DMS53 treated with DMSO at 0.1 percent for 48 hours (cell line): ENCODE data around the gene DUOX1.
"Not testable (repeated sequence)": the region's sequence is repeated elsewhere in the genome, so short reads cannot be mapped to it uniquely, and the experiment has no call there.

Experiments used
- DNase-seq: peaks from one replicate; lab custom pipeline; 2025; ENCODE audit not compliant: unreplicated experiment; lab: John Stamatoyannopoulos, UW

Gene DUOX1

GRCh38 chr15:45129651-45130129 is at the start of gene DUOX1, which contains the start of gene DUOXA1:
Gene DUOX1 (plus strand): TSS chr15:45129994. CDS start chr15:45131967, 1,973 bp downstream.
Gene DUOXA1 (minus strand): TSS chr15:45129879. CDS start chr15:45123014, 6,865 bp downstream.
- no peak for DNase-seq

GRCh38 chr15:45080593-45080992 is 49.2 kb upstream of the DUOX1 start:
- DNase-seq, result not testable (repeated sequence)

GRCh38 chr15:45082412-45082811 is 47.4 kb upstream of the DUOX1 start:
- DNase-seq, result not testable (repeated sequence)

GRCh38 chr15:45083223-45083622 is 46.6 kb upstream of the DUOX1 start:
- DNase-seq, result no peak

GRCh38 chr15:45084163-45084562 is 45.6 kb upstream of the DUOX1 start:
- no peak for DNase-seq

- no peak for DNase-seq
Measured at GRCh38 chr15:45087513-45087912, 42.3 kb upstream of the DUOX1 start.

- DNase-seq, result no peak
Measured at GRCh38 chr15:45088801-45089711, 40.7 kb upstream of the DUOX1 start.

GRCh38 chr15:45089712-45090373 is 40.0 kb upstream of the DUOX1 start:
- DNase-seq, result no peak

- DNase-seq, result no peak
Measured at GRCh38 chr15:45091161-45091560, 38.6 kb upstream of the DUOX1 start.

- no peak for DNase-seq
Measured at GRCh38 chr15:45091576-45091975, 38.2 kb upstream of the DUOX1 start.

GRCh38 chr15:45093013-45093412 is 36.8 kb upstream of the DUOX1 start:
- DNase-seq, result no peak

- DNase-seq, result no peak
Measured at GRCh38 chr15:45093622-45094357, 36.0 kb upstream of the DUOX1 start.

GRCh38 chr15:45094358-45094730 is 35.5 kb upstream of the DUOX1 start:
- no peak for DNase-seq

GRCh38 chr15:45095661-45096060 is 34.1 kb upstream of the DUOX1 start:
- no peak for DNase-seq

GRCh38 chr15:45097466-45097865 is 32.3 kb upstream of the DUOX1 start:
- no peak for DNase-seq

- DNase-seq, result no peak
Measured at GRCh38 chr15:45099549-45100165, 30.1 kb upstream of the DUOX1 start.

GRCh38 chr15:45100884-45101625 is 28.7 kb upstream of the DUOX1 start:
- DNase-seq, result no peak

- DNase-seq, result no peak
Measured at GRCh38 chr15:45101749-45102148, 28.0 kb upstream of the DUOX1 start.

- DNase-seq, result no peak
Measured at GRCh38 chr15:45102226-45102625, 27.6 kb upstream of the DUOX1 start.

GRCh38 chr15:45104170-45104569 is 25.6 kb upstream of the DUOX1 start:
- not testable (repeated sequence) for DNase-seq
